ENCODE data around the gene CDC5L. TPM values are rescaled to one million over a fixed set of nuclear protein-coding genes. Genes with fewer than 3 reads are reported as not detected.
"Not testable (repeated sequence)": the region's sequence is repeated elsewhere in the genome, so short reads cannot be mapped to it uniquely, and the experiment has no call there.

CDC5L gene
- total and polyA plus RNA-seq, 5 donors from 2014 or later = 15.9 to 22.4 (median 16.5) TPM

DNA sequence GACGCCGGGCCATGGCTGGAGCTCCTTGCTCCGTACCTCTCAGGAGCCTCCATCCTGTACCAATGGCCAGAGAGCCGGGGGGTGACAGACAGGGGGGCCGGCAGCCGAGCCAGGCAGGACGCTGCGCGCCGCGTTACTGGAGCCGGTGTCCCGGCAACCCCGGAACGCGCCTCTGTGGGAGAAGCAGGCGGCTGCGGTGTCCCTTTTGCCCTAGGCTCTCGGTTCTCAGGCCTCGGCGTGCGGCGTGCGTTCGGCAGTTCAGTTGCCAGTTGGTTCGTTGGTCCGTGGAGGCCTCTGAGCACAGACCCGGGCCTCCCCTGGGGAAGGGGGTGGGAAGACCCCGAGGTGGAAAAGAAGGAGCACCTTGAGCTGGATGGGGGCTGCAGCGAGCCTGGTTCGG, 45.0 kb upstream of the CDC5L start, which contains the start of gene SPATS1:
Gene SPATS1 (plus strand): TSS at position 162 of the 400 bp plus-strand sequence. CDS start 446 bp downstream, outside the sequence.
- no peak within 1 kb of the TSS for H3K27ac Mint-ChIP-seq
- no peak within 1 kb of the TSS for H3K4me3 ChIP-seq (ENCODE audit: low read depth, low read length)
- H3K36me3 Mint-ChIP-seq = no peaks in the 10 kb centered on the region
- H3K9me3 ChIP-seq (ENCODE audit: control insufficient read depth in 2 of 2, low read length in 2 of 2) = no peaks in the 10 kb centered on the region
- H3K27me3 ChIP-seq (ENCODE audit: control insufficient read depth, insufficient read depth, low read length) = peaks cover 27% of the 10 kb centered on the region
- H3K9me3 Mint-ChIP-seq = no peaks in the 10 kb centered on the region
- peaks cover 68% of the 10 kb centered on the region for H3K27me3 Mint-ChIP-seq
- H3K4me1 Mint-ChIP-seq = no peaks in the 10 kb centered on the region
- H3K36me3 ChIP-seq (ENCODE audit: control insufficient read depth, insufficient read depth, low read length) = no peaks in the 10 kb centered on the region
- H3K27ac ChIP-seq (ENCODE audit: insufficient read depth, low read length, poor library complexity, severe bottlenecking) = no peak within 1 kb of the TSS
- DNase-seq (no peak), ATAC-seq (ENCODE audit: low read depth in 2 of 2) (no peak)
- no peaks in the 10 kb centered on the region for H3K4me1 ChIP-seq (ENCODE audit: control insufficient read depth, insufficient read depth, low read length, poor library complexity, severe bottlenecking)
- no peak within 1 kb of the TSS for H3K4me3 Mint-ChIP-seq

- not testable (repeated sequence) for H3K36me3 ChIP-seq (ENCODE audit: control insufficient read depth, insufficient read depth, low read length); H3K9me3 ChIP-seq (ENCODE audit: control insufficient read depth in 2 of 2, low read length in 2 of 2); ATAC-seq (ENCODE audit: low read depth in 2 of 2); H3K9me3 Mint-ChIP-seq; H3K4me1 ChIP-seq (ENCODE audit: control insufficient read depth, insufficient read depth, low read length, poor library complexity, severe bottlenecking); H3K4me1 Mint-ChIP-seq; H3K4me3 Mint-ChIP-seq; H3K27ac Mint-ChIP-seq; DNase-seq; H3K4me3 ChIP-seq (ENCODE audit: low read depth, low read length); H3K27ac ChIP-seq (ENCODE audit: insufficient read depth, low read length, poor library complexity, severe bottlenecking); H3K36me3 Mint-ChIP-seq
- H3K27me3 Mint-ChIP-seq = peaks cover 59% of the 10 kb centered on the region
- H3K27me3 ChIP-seq (ENCODE audit: control insufficient read depth, insufficient read depth, low read length) = peaks cover 22% of the 10 kb centered on the region
These were observed 40.7 kb upstream of the CDC5L start for GRCh38 chr6:44346818-44347217.

GRCh38 chr6:44349904-44350649, 37.4 kb upstream of the CDC5L start:
- H3K27ac Mint-ChIP-seq = peak overlapping the region in 1 of 3 donors; percentile 74
- H3K4me1 Mint-ChIP-seq = no peaks in the 10 kb centered on the region

GRCh38 chr6:44350650-44350994, 36.9 kb upstream of the CDC5L start:
- not testable (repeated sequence) for H3K27ac Mint-ChIP-seq; H3K36me3 Mint-ChIP-seq; H3K4me1 ChIP-seq (ENCODE audit: control insufficient read depth, insufficient read depth, low read length, poor library complexity, severe bottlenecking); ATAC-seq (ENCODE audit: low read depth in 2 of 2); DNase-seq; H3K4me3 ChIP-seq (ENCODE audit: low read depth, low read length); H3K4me1 Mint-ChIP-seq; H3K9me3 Mint-ChIP-seq; H3K4me3 Mint-ChIP-seq; H3K27me3 ChIP-seq (ENCODE audit: control insufficient read depth, insufficient read depth, low read length); H3K36me3 ChIP-seq (ENCODE audit: control insufficient read depth, insufficient read depth, low read length); H3K9me3 ChIP-seq (ENCODE audit: control insufficient read depth in 2 of 2, low read length in 2 of 2); H3K27ac ChIP-seq (ENCODE audit: insufficient read depth, low read length, poor library complexity, severe bottlenecking)
- peaks cover 29% of the 10 kb centered on the region for H3K27me3 Mint-ChIP-seq

More at GRCh38 chr6:44349904-44350649, 37.4 kb upstream of the CDC5L start:
- H3K4me3 ChIP-seq (ENCODE audit: low read depth, low read length) = no peak overlapping the region
- H3K36me3 ChIP-seq (ENCODE audit: control insufficient read depth, insufficient read depth, low read length) = no peaks in the 10 kb centered on the region
- no peaks in the 10 kb centered on the region for H3K4me1 ChIP-seq (ENCODE audit: control insufficient read depth, insufficient read depth, low read length, poor library complexity, severe bottlenecking)
- H3K9me3 Mint-ChIP-seq = no peaks in the 10 kb centered on the region
- ATAC-seq (ENCODE audit: low read depth in 2 of 2) (no peak), DNase-seq (no peak)
- no peak overlapping the region for H3K27ac ChIP-seq (ENCODE audit: insufficient read depth, low read length, poor library complexity, severe bottlenecking)
- H3K27me3 ChIP-seq (ENCODE audit: control insufficient read depth, insufficient read depth, low read length) = peaks cover 7% of the 10 kb centered on the region
- H3K4me3 Mint-ChIP-seq = no peak overlapping the region
- H3K36me3 Mint-ChIP-seq = no peaks in the 10 kb centered on the region
- H3K9me3 ChIP-seq (ENCODE audit: control insufficient read depth in 2 of 2, low read length in 2 of 2) = no peaks in the 10 kb centered on the region
- peaks cover 34% of the 10 kb centered on the region for H3K27me3 Mint-ChIP-seq

DNA sequence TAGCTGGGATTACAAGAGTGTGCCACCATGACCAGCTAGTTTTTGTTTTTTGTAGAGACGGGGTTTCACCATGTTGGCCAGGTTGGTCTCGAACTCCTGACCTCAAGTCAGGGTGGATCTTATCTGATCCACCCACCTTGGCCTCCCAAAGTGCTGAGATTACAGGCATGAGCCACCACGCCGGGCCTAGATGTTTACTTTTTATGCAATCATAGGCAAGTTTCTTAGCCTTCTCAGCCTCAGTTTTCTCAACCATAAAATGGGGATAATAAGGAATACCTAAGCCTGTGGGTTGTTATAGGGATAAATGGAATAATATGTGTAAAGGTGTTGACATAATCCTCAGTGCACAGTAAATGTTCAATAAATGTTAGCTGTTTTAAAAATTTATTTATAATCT, 35.2 kb upstream of the CDC5L start:
- Histone ChIP-seq H3K27me3 (ENCODE audit: control insufficient read depth, insufficient read depth, low read length) (no peaks in the 10 kb centered on the region), H3K4me1 (ENCODE audit: control insufficient read depth, insufficient read depth, low read length, poor library complexity, severe bottlenecking) (no peaks in the 10 kb centered on the region), H3K9me3 (ENCODE audit: control insufficient read depth in 2 of 2, low read length in 2 of 2) (no peaks in the 10 kb centered on the region), H3K27ac (ENCODE audit: insufficient read depth, low read length, poor library complexity, severe bottlenecking) (no peak overlapping the region), H3K4me3 (ENCODE audit: low read depth, low read length) (no peak overlapping the region), H3K36me3 (ENCODE audit: control insufficient read depth, insufficient read depth, low read length) (no peaks in the 10 kb centered on the region)
- Mint-ChIP-seq H3K36me3 (no peaks in the 10 kb centered on the region), H3K9me3 (peaks cover 0 to 4% (median 0%) of the 10 kb centered on the region in 7 donors), H3K27me3 (peaks cover 24% of the 10 kb centered on the region), H3K27ac (no peak overlapping the region), H3K4me1 (no peaks in the 10 kb centered on the region), H3K4me3 (no peak overlapping the region)
- ATAC-seq (ENCODE audit: low read depth in 2 of 2) (no peak), DNase-seq (no peak)

GRCh38 chr6:44353336-44353735, 34.2 kb upstream of the CDC5L start:
- H3K27ac ChIP-seq (ENCODE audit: insufficient read depth, low read length, poor library complexity, severe bottlenecking) = no peak overlapping the region
- H3K9me3 ChIP-seq (ENCODE audit: control insufficient read depth in 2 of 2, low read length in 2 of 2) = no peaks in the 10 kb centered on the region
- no peak overlapping the region for H3K27ac Mint-ChIP-seq
- H3K4me1 Mint-ChIP-seq = no peaks in the 10 kb centered on the region
- no peak overlapping the region for H3K4me3 ChIP-seq (ENCODE audit: low read depth, low read length)
- peaks cover 2% of the 10 kb centered on the region for H3K27me3 ChIP-seq (ENCODE audit: control insufficient read depth, insufficient read depth, low read length)
- H3K9me3 Mint-ChIP-seq = peaks cover 0 to 4% (median 0%) of the 10 kb centered on the region in 7 donors
- peaks cover 32% of the 10 kb centered on the region for H3K27me3 Mint-ChIP-seq
- no peaks in the 10 kb centered on the region for H3K36me3 Mint-ChIP-seq
- no peak for ATAC-seq (ENCODE audit: low read depth in 2 of 2)
- H3K4me3 Mint-ChIP-seq = peak overlapping the region in 1 of 4 donors; percentile 4
- no peaks in the 10 kb centered on the region for H3K4me1 ChIP-seq (ENCODE audit: control insufficient read depth, insufficient read depth, low read length, poor library complexity, severe bottlenecking)
- no peak for DNase-seq
- H3K36me3 ChIP-seq (ENCODE audit: control insufficient read depth, insufficient read depth, low read length) = no peaks in the 10 kb centered on the region

DNA sequence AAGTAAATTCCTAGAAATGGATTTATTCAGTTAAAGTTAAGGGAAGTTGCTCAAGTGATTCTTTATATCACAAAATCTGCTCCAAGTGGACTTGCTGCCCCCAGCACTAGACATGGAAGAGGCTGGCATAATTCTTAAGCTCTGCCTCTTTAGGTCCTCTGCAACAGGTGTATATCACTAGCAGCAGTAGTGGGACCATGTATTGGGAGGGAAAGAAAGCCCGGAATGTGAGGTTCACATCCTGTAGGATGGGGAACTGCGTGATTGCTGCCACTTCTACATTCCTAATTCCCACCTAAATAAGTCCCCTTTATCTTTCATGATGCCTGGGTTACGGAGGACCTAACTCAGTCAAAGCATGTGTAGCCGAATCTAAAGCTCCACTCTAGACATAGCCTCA, 31.9 kb upstream of the CDC5L start:
- Mint-ChIP-seq H3K27ac (no peak overlapping the region), H3K9me3 (peaks cover 0 to 4% (median 0%) of the 10 kb centered on the region in 7 donors), H3K36me3 (no peaks in the 10 kb centered on the region), H3K4me3 (no peak overlapping the region), H3K27me3 (peaks cover 36% of the 10 kb centered on the region), H3K4me1 (no peaks in the 10 kb centered on the region)
- Histone ChIP-seq H3K4me1 (ENCODE audit: control insufficient read depth, insufficient read depth, low read length, poor library complexity, severe bottlenecking) (no peaks in the 10 kb centered on the region), H3K9me3 (ENCODE audit: control insufficient read depth in 2 of 2, low read length in 2 of 2) (no peaks in the 10 kb centered on the region), H3K36me3 (ENCODE audit: control insufficient read depth, insufficient read depth, low read length) (no peaks in the 10 kb centered on the region), H3K4me3 (ENCODE audit: low read depth, low read length) (no peak overlapping the region), H3K27me3 (ENCODE audit: control insufficient read depth, insufficient read depth, low read length) (peaks cover 2% of the 10 kb centered on the region), H3K27ac (ENCODE audit: insufficient read depth, low read length, poor library complexity, severe bottlenecking) (no peak overlapping the region)
- ATAC-seq (ENCODE audit: low read depth in 2 of 2) = no peak
- DNase-seq = no peak

- Histone ChIP-seq H3K27me3 (ENCODE audit: control insufficient read depth, insufficient read depth, low read length) (peaks cover 2% of the 10 kb centered on the region), H3K9me3 (ENCODE audit: control insufficient read depth in 2 of 2, low read length in 2 of 2) (no peaks in the 10 kb centered on the region), H3K4me1 (ENCODE audit: control insufficient read depth, insufficient read depth, low read length, poor library complexity, severe bottlenecking) (no peaks in the 10 kb centered on the region), H3K4me3 (ENCODE audit: low read depth, low read length) (no peak overlapping the region), H3K36me3 (ENCODE audit: control insufficient read depth, insufficient read depth, low read length) (no peaks in the 10 kb centered on the region), H3K27ac (ENCODE audit: insufficient read depth, low read length, poor library complexity, severe bottlenecking) (no peak overlapping the region)
- Mint-ChIP-seq H3K4me1 (no peaks in the 10 kb centered on the region), H3K36me3 (no peaks in the 10 kb centered on the region), H3K4me3 (no peak overlapping the region), H3K27ac (no peak overlapping the region), H3K27me3 (peaks cover 40% of the 10 kb centered on the region), H3K9me3 (peaks cover 0 to 4% (median 0%) of the 10 kb centered on the region in 7 donors)
- no peak for ATAC-seq (ENCODE audit: low read depth in 2 of 2)
- no peak for DNase-seq
These were observed 31.0 kb upstream of the CDC5L start for GRCh38 chr6:44356487-44356886.

All from CD4-positive, CD25-positive, alpha-beta regulatory T cell (primary cell).